Stimulated activated naive CD4-positive, alpha-beta T cell (primary cell): ENCODE results near the gene CADPS.

Source experiments
- DNase-seq, 6 experiments: peaks; one replicate each; lab custom pipeline; 2025; lab: John Stamatoyannopoulos, UW

Gene CADPS

GRCh38 chr3:62433396-62433795 is 441.8 kb downstream of the CADPS start:
- DNase-seq: no peak

GRCh38 chr3:62421207-62421606 is 454.0 kb downstream of the CADPS start:
- no peak for DNase-seq

DNA sequence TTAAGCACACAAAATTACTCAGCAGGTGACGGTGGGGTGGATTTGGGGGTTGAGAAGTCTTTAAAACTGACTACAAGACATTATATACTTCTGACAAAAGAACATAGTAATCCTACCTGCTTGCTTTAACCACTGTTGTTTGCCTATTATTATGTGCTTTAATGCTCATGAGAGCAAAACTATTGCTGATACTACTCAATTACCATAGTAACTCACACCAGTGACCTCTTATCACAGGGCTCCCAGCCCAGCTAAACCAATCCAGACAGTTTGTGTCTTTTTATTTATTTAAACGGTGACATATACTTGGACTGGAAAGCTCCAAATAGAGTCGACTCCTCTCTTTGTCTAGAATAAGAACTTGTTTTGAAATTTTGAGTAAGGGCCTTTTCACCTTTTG is 459.1 kb downstream of the CADPS start:
- no peak for DNase-seq

DNA sequence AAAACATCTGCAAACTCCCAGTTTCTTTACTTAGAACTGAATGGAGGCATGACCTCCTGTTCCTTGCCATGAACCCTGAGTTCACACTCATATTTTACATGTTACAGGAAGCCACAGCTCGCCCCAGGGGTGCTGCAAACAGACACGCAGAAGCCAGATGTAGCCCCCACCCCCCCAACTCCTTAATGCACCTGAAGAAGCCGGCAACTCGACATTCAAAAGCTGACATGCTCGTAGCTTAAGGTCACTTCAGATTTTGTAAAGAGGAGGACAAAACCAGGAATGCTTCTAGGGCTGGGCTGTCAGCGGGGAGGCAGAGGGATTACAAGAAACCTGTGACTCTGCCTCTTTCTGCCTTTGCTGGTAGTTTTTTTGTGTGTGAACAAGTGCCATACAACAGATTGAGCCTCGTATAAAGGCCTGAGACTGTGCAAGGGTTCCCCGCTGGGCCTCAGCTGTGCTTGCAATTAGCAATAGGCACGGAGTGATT is 459.9 kb downstream of the CADPS start:
- no peak for DNase-seq

- no peak for DNase-seq
Measured at GRCh38 chr3:62414786-62415185, 460.4 kb downstream of the CADPS start.

DNA sequence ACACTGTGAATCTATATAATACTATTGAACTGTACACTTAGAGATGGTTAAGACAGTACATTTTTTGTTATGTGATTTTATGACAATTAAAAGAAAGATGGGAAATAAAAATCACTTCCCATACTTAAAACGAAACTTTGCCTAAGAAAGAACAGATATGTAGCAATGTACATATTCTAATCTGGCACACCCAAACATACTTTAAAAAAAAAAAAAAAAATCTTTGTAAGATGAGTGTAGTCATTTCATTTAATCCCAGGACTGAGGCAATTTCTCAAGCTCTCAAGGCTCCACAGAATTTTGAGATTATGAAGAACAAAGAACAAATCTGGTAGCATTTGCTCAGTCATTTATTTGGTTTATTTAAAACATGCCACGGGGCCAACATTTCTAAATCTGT is 461.5 kb downstream of the CADPS start:
- no peak for DNase-seq

GRCh38 chr3:62406945-62407344 is 468.3 kb downstream of the CADPS start:
- DNase-seq: no peak

GRCh38 chr3:62405566-62405965 is 469.6 kb downstream of the CADPS start:
- no peak for DNase-seq

DNA sequence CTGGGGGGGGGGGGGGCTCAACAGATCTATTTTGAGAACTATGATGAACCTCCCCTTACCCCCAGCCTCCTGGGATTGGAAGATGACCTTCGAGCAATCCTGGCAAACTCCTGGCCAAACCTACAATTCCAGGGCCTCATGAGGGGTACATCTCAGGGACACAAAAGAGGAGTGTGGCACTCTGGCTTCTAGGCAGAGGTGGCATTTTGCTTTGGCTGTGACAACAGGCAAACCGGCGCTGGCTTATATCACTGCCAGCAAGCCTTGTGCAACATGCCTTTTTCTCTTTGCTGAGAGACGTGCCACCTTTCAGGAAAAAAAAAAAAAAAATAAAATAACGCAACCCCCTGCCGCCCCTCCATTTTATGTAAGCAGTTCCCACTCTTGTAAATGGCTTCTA is 470.1 kb downstream of the CADPS start:
- DNase-seq: no peak

GRCh38 chr3:62404321-62404720 is 470.9 kb downstream of the CADPS start:
- no peak for DNase-seq

GRCh38 chr3:62403765-62404164 is 471.5 kb downstream of the CADPS start:
- no peak for DNase-seq

DNA sequence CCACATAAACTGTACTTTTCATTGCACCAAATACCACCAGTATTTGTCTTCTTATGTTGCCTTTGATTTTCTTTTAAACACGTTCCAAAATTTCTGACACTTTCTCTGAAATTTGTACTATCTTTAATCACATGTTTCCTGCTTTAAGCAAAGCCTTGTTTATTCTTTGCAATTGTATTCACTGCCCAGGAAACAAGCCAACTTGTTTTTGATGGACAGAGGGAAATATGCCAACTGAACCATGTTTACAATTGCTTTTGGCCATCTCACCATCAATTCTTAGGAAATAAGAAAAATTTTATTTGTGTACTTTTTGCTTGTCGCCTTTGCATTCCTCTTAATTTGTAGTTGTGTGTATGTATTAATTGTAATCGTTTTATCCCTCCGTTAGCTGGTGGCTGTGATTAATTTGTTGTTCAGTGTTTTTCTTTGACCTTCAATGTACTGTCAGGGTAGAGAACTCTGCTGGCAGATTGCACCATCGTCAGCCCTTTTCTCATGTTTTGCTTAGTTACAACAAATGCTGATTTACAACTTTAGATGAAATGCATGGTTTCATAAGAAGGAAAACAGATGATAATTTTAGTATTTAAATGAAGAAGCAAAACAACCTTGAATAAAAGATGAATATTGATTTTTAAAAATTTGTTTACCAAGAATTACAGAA is 482.5 kb downstream of the CADPS start:
- no peak for DNase-seq

GRCh38 chr3:62387251-62387650 is 488.0 kb downstream of the CADPS start:
- DNase-seq: no peak

DNA sequence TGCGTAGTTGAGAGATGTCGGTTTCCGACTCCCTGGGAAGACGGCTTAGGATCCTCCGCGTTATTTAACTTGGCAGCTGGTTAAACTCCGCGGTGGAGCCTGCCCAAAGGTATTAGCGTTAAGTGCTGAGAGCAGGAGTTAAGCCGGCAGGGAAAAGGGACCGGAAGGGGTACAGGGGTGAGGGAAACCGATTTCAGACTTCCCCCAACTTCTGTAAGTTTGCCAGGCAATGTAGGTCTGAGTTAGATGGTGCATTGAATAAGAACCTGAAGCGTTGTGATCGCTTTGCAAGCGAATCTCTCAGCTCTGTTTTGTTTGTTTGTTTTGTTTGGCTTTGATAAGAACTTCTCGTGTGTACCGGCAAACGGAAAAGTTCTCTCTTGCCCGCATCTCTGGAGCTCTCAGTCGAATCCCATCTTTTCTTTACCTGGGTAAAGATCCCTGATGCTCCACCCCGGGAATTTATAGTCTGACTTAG is 495.9 kb downstream of the CADPS start:
- DNase-seq: no peak

- no peak for DNase-seq
Measured at GRCh38 chr3:62378921-62379320, 496.3 kb downstream of the CADPS start.

GRCh38 chr3:62378311-62378789 is 496.9 kb downstream of the CADPS start:
- no peak for DNase-seq

DNA sequence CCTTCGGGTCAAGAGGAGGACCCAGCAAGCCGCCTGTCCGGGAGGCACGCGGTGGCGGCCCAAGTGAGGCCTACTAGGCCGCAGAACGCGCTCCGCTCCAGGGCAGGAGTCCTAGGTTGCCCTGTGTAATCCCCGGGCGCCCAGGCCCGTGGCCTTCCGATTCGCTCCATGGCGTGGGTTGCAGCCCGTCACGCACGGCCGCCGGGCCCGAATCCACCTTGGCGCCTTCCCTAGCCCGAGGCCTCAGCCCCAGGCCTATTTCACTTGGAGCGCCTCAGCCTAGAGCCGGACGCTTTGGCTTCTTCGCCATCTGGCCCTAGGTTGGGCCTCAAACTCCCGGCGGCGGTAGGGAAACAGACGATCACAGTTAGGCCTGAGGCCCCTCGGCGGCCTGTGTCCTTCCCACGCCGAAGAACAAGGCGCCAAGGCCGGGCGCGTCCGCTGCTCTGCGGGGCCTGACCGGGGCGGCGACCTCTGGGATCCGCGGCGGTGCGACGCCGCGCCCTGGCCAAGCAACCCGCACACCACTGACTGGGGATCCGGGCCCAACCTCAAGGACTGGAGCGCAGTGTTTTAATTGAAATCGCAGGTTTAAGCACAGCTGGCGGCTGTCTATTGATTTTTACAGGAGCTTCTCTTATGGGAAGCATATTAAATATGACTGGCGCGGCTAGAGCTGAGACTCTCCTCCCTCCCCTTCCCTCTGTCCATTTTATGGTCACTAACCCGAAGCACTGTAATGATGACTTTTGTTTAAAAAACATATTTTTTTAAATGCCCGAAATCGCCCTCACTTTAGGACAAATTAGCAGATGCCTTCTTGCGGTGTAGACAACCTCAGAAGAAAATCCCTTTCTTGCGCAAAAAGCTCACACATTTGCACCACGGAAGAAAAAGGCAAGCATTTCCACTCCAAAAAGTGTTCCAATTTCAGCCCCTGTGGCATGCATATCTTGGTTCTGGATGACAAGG is 498.0 kb downstream of the CADPS start:
- DNase-seq: no peak

DNA sequence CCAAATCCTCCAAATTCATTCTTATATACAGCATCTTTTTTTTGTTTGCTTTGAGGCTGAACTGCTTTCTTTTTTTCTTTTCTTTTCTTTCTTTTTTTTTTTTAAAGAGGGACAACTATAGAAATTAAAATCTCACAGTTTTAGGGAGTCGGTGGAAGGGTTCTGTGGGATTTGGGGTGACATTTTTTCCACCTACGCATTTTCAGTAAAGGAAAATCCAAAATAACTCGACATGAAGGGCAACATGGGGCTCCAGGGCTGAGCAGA is 498.8 kb downstream of the CADPS start:
- no peak for DNase-seq

GRCh38 chr3:62375655-62376453 is 499.4 kb downstream of the CADPS start:
- DNase-seq: no peak

- DNase-seq: no peak
Measured at GRCh38 chr3:62374341-62375218, 500.6 kb downstream of the CADPS start.

GRCh38 chr3:62373714-62374333 is 501.4 kb downstream of the CADPS start:
- DNase-seq: no peak
